GM12892 (cell line): ENCODE results near the gene EYS.

Experiments used
- POLR2A ChIP-seq: IDR thresholded peaks from 2 replicates; pipeline ENCODE4 v1.6.1; 2011; ENCODE audit warnings: low read depth, low read length, control low read depth
- POLR2AphosphoS5 ChIP-seq: IDR thresholded peaks from 2 replicates; pipeline ENCODE4 v1.6.1; 2011; ENCODE audit warnings: low read depth, low read length, control low read depth
- TAF1 ChIP-seq: IDR thresholded peaks from 2 replicates; pipeline ENCODE4 v1.6.1; 2011; ENCODE audit warnings: low read depth, mild to moderate bottlenecking, control low read depth, low read length, borderline replicate concordance

- TF ChIP-seq POLR2A (no peak), POLR2AphosphoS5 (no peak), TAF1 (no peak)
Observed at GRCh38 chr6:63864671-63865318, 1842.2 kb downstream of the EYS start.
